HG03097 (cell line): ENCODE data around the gene PDE6A.

ENCODE experiments used
- ATAC-seq: cut with Tn5 transposase; IDR thresholded peaks from one replicate; pipeline ENCODE4 v1.9.1; 2021; ENCODE audit not compliant: unreplicated experiment, low FRiP score

PDE6A gene

DNA sequence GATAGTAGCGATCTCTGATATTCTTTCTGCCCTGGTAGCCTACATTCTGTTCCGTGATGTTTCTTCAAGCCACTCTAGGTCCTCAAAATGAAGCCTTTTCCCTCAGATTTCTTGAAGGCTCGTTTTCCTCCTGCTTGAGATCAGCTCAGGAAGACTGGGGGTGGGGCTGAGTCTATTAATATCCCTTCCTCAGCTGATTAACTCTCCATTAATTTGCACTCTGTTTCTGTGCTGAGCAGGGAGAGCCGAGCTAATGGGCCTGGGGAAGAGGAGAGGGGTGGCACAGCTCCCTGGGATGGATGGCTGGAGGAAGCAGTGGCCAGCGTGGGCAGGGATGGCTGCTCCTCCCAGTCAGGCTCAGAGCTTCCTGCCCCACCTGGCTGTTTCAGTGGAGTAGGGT, 121.2 kb downstream of the PDE6A start:
- no peak for ATAC-seq

DNA sequence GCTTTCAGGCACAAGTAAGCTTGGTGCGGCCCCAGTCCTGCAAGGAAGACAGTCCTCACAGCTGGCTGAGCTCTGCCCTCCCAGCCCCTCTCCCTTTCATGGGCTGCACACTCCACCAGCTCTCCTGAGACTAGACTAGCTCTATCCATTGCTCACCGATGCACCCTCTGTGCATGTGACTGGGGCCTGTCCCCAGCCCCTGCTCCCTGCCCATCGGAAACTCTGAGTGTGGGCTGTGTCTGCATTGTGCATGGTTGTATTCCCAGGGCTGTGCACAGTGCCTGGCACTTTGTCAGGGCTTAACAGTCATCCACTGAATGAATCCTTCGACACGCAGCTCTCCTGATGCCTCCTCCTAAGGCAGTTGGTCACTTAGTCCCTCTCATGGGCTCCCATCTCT, 122.3 kb downstream of the PDE6A start:
- no peak for ATAC-seq

- ATAC-seq = no peak
Observed at GRCh38 chr5:149820536-149821510, 123.8 kb downstream of the PDE6A start.

- no peak for ATAC-seq
Observed at GRCh38 chr5:149820012-149820411, 124.6 kb downstream of the PDE6A start.

DNA sequence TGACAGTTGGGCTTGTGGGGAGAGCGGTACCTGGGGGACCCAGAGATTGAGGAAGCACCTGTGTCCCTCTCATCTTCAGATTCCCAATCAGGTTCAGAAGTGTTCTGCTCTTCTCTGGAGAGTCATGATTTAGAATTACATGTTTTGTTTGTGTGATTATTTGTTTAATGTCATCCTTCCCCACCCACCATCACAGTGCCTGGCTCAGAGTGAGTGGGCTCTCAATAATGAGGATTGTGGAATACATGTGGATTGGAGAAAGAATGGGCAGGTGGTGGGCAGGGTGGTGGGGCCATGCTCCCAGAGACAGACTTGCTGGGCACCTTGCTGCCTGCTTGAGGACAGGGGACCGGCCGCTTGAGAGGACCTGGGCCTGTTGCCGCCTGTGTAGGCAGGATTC, 126.5 kb downstream of the PDE6A start:
- no peak for ATAC-seq

DNA sequence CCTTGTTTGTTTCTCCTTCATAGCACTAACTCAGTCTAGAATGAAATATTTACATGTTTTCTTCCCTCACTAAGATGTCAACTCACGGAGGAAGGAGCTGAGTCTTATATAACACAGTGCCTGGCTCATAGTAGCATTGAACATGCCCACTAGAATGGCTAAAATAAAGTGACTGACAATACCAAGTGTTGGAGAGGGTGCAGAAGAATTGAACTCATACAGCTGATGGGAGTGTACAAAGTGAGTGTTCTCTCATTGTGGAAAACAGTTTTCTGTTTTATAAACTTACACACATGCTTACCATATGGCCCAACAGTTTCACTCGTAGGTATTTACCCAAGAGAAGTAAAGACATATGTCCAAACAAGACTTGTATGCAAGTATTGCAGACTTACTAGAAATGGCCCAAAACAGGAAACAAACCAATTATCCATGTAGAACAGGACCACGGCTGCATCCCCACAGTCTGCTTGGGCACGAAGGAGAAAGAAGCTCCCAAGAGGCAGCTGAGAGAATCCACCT, 127.0 kb downstream of the PDE6A start:
- ATAC-seq = no peak

GRCh38 chr5:149816661-149817060, 127.9 kb downstream of the PDE6A start:
- ATAC-seq = no peak

DNA sequence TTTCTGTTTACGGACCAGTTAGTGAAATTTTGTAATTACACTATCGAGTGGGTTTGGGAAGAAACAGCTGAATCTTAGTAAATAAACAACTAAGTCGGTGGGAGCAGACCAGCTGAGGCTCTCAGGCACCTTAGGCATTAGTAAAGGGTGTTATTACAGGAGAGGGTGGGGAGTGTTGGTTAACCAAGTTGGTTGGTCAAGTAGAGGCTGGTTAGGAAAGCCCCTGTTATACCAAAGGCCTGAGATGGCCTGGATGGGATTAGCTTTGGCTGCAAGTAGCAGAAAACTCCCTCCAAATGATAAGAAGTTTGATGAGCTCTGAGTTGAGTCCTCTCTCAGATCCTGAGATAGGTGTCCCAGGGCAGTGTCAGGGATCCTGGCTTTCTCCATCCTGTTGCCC, 133.1 kb downstream of the PDE6A start:
- ATAC-seq = no peak

GRCh38 chr5:149810856-149811255, 133.7 kb downstream of the PDE6A start:
- no peak for ATAC-seq

DNA sequence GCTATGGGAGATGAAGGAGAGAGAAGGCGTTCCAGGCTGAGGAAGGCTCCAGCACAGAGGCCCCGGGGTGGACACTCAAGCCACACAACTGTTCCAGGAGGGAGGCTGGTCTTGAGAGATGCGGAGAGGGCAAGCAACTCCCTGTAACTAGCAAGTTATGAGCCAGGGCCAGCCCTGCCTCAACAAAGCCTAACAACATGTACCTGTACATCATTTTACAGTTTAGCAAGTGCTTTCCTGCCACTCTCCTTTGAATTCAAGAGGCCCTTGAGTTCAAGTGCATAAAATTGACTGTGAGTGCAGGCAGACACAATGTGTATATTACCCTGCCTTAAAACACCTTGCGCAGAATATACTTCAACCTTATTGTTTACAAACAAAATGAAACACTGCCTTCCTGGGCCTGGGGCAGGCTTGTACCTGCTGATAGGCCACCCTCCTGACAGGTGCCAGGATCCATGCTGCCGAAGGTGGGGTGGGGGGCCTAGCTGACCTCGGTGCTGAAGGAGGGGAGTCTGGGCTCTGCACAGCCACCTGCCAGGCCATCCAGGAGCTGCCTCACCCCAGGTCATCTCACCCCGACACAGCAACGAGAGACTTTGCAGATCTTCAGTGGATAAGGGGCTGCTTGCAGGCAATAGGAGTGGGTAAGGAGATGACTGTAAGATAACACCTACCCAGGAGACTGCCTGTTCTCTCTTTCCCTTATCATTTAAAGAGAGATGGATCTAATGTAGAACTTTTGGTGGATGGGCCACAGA, 134.5 kb downstream of the PDE6A start:
- no peak for ATAC-seq

- no peak for ATAC-seq
Observed at GRCh38 chr5:149808264-149808982, 136.2 kb downstream of the PDE6A start.
